HG02588 (cell line): ENCODE measurements around the gene TMEM237.

Source experiments
- ATAC-seq: cut with Tn5 transposase; IDR thresholded peaks from one replicate; pipeline ENCODE4 v1.9.1; 2021; ENCODE audit warnings: mild to moderate bottlenecking, moderate library complexity; ENCODE audit not compliant: unreplicated experiment

Gene TMEM237

DNA sequence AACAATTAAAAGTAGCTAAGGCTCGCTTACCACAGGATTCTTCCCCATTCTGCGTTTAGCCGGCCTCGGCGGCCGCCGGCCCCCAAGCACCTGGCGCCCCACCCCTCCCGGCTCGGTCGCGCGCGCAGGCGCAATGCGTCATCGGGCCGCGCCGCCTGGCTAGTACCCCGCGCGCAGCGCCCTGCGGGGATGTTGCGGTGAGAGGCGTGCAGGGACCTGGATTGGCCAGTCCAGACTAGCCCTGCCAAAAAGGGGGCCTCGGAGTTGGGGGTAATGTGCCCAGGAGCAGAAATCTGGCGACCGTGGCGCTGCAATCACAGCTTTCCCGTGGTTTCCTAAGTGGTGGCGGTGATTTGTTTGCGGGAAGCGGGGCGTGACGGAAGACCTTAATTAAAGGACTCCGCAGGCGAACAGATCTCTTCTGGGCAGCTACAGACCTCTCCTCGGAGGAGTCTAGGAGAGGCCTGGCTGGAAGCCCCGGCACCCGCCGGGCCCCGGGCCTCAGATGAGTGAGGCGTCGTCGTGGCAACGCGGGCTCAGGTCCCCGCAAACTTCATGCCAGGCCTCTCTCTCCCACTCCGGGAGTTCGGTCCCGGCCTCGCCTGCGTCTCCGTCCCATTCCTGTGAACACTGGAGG, 606 bp downstream of the TMEM237 start:
- peak; percentile 84 for ATAC-seq

GRCh38 chr2:201642086-201642578, 1.2 kb downstream of the TMEM237 start:
- ATAC-seq = peak; percentile 35

DNA sequence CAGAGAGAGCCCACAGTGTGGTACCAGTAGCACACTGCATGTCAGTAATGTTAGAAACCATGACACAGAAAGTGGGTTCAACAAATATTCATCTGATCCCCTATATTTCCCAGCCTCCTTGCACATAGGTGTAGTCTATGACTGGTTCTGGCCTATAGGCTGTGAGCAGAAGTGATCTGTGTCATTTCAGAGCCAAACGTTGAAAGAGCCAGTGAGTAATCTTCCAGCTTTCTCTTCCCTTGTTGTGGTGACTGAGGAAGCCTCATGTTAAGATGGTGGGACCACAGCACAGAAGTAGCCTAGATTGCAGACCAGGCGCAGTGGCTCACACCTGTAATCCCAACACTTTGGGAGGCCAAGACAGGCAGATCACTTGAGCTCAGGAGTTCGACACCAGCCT, 4.1 kb downstream of the TMEM237 start:
- ATAC-seq = no peak

DNA sequence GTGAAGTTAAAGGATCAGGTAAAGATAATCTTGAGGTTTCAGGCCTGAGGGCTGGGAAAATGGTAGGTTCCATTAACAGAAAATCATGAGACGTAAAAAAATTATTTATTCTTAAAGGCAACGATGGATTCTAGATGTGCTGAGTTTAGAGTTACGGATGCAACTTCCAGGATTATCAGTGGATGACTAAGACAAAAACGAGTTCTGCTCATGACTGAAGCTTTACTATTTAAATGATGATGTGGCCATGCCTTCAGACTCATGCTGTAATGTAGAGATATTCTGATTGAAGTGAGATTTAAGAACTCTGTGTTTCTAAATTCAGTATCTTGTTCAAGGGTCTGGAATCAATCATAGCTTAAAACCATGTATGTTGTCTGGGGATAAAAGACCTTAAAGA, 5.0 kb downstream of the TMEM237 start:
- ATAC-seq = no peak

- no peak for ATAC-seq
Measured at GRCh38 chr2:201633661-201634249, 9.5 kb downstream of the TMEM237 start.

DNA sequence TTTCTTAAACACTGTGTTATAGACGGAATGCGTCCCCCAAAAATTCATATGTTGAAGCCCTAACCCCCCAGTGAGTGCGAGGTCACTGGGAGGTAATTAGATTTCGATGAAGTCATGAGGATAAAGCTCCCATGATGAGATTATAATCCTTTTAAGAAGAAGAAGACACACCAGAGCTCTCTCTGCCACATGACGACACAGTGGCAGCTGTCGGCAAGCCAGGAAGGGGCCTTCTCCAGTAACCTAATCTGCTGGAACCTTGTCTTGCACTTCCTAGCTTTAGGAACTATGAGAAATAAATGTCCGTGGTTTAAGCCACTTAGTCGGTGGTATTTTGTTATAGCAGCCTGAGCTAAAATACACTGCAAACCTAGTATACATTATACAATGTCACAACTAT, 12.3 kb downstream of the TMEM237 start:
- ATAC-seq = no peak

DNA sequence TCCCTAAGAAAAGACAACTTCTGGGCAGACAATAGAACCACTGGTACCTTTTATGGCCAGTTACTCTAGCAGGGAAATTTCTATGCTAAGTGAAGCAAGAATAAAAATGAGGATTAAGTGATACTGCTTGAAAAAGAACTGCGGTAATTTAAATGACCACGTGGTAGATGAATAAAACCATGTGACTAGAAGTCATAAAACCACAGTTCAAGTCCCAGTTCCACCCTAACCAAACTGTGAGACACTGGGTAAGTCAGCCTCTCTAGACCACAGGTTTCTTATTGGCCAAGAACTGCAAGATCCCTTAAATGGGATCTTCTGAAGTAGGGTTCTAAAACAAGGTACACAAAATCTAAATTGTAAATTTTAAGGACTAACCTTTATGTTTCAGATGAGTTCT, 12.7 kb downstream of the TMEM237 start:
- no peak for ATAC-seq

DNA sequence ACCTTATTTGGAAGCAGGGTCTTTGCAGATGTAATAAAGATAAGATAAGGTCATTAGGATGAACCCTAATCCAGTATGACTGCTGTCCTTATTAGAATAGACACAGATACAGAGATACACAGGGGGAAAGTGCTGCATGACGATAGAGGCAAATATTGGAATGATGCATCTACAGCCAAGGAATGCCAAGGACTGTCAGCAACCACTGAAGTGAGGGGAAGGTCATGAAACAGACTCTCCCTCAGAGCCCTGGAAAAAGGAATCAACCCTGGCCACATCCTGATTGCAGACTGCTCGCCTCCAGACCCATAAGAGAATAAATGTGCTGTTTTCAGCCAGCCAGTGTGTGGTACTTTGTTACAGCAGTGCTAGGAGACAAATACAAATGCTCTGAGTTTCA, 14.8 kb downstream of the TMEM237 start:
- ATAC-seq = no peak

- no peak for ATAC-seq
Measured at GRCh38 chr2:201622306-201622970, 20.9 kb downstream of the TMEM237 start.

GRCh38 chr2:201621293-201621999, 21.9 kb downstream of the TMEM237 start:
- ATAC-seq = no peak

DNA sequence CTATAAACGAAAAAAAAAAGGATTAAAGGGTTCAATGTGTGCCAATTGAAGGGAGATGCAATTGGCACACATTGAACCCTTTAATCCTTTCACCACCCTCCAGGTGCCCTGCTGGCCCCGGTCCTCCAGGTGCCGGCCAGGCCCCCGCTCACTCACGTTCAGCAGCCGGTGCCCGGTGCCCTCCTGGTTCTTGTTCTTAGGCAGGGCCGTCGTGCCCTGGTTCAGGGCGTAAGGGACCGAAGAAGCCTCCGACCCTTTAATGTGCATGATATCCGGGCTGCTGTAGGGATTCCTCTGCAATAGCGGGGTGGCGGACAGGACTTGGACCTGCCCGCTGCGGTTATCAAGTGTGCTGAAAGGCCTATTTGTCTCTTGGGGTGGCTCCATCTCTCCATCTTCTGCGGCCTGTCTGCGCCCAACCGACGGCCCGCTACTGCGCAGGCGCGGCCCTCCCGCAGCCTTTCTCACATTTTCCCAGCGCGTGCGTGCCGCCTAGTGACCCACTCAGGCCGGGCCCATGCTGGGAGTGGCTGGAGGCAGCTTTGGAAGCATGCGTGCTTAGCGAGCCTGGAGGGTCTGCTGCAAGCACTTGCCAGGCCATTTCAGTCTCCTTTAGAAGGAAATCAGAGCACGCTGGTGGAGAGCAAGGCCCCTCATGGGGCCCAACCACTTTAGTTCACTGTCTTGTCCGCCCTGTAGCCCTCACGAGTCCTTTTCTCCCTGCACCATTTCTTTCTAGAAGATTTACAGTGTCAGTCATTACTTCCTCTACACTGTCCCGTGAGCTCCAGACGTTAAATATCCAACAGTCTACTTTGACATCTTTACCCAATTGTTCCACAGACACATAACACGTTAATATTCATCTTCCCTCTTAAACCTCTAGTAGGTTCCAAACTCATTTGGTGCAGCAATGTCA, 24.3 kb downstream of the TMEM237 start:
- ATAC-seq = no peak

- ATAC-seq = no peak
Measured at GRCh38 chr2:201608021-201608420, 35.3 kb downstream of the TMEM237 start.

- no peak for ATAC-seq
Measured at GRCh38 chr2:201607568-201607967, 35.7 kb downstream of the TMEM237 start.

GRCh38 chr2:201600906-201601305, 42.4 kb downstream of the TMEM237 start:
- no peak for ATAC-seq

DNA sequence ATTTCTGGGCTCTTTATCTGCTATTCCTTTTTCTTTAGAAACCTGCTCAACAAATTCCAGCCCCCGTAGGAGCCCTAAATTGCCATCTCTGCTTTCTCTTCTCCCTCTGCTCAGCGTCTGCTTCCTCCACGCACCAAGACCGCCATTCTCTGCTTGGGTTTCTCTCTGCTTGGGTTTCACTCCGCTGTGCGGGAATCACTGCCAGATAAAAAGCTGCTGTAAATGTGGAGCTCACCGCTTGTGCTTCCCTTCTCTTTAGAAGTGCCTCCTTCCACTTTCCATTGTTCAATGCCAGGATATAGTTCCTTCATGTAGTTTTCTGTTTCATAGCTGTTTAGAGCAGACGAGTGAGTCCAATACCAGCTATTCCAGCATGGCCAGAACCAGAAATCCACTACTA, 45.9 kb downstream of the TMEM237 start:
- no peak for ATAC-seq

- ATAC-seq = no peak
Measured at GRCh38 chr2:201580486-201580885, 62.8 kb downstream of the TMEM237 start.

- ATAC-seq = no peak
Measured at GRCh38 chr2:201579536-201579935, 63.8 kb downstream of the TMEM237 start.

GRCh38 chr2:201575971-201576370, 67.3 kb downstream of the TMEM237 start:
- ATAC-seq = no peak

- no peak for ATAC-seq
Measured at GRCh38 chr2:201574766-201575165, 68.5 kb downstream of the TMEM237 start.

- ATAC-seq = no peak
Measured at GRCh38 chr2:201572846-201573508, 70.3 kb downstream of the TMEM237 start.
